HG03159 (cell line): ENCODE measurements around the gene CXorf58.

Experiments used
- ATAC-seq: cut with Tn5 transposase; IDR thresholded peaks from one replicate; pipeline ENCODE4 v1.9.1; 2021; ENCODE audit warnings: mild to moderate bottlenecking, moderate library complexity; ENCODE audit not compliant: unreplicated experiment

CXorf58 gene

GRCh38 chrX:23900220-23900797 is 7.5 kb upstream of the CXorf58 start:
- ATAC-seq, result no peak

GRCh38 chrX:23901060-23901459 is 6.7 kb upstream of the CXorf58 start:
- ATAC-seq, result no peak

DNA sequence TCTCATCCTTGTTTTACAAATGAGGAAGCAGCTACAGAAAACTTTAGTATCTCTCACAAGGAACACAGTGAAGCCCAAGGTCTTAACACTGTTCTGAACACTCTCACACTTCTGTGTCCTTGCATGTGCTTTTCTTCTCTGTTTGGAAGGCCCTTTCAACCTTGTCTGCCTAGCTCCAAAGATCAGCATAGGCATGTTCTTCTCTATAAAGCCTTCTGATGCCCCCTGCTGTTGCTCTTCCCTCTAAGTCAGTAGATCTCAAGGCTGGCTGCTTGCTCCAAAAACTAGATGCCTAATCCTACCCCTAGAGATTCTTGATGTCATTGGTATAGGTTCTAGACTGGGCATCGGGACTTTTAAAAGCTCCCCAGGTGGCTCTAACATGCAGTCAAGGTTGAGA is 6.0 kb upstream of the CXorf58 start:
- ATAC-seq, result peak; percentile 63

DNA sequence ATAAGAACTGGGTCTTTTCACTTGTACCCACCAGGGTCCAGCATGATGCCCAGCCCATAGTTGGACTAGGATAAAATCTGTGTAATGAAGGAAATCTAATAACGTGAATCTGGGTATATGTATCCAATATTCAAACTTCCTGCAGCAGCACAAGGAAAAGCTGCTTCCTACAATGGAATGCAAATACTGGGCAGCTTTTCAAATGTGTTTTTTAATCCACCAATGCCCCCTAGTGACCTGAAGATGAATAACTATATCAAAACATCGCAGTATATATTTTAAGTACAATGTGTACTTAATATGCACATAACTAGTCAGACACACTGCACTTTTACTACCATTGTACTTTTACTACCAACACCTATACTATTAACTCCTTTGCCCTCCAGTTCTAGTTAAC is 5.4 kb upstream of the CXorf58 start:
- no peak for ATAC-seq

GRCh38 chrX:23904096-23904495 is 3.7 kb upstream of the CXorf58 start:
- no peak for ATAC-seq

DNA sequence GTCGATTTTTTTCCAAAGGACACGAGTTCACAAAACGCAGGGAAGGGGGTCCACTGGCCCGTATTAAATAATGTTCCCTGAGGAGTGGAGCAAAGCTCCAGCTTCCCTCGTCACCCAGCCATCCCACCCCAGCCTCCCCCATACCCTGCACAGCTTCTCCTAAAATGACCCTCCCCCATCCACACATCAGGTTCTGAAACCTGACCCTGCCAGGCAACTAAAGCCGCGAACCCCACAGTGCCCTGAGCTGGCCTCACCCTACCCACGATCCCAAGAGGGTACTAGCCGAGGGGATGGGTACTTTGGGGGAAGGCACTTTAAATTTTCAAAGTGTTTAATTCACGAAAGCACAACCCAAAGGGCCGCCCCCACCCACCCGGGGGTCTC is 702 bp upstream of the CXorf58 start:
- peak; percentile 0 for ATAC-seq

DNA sequence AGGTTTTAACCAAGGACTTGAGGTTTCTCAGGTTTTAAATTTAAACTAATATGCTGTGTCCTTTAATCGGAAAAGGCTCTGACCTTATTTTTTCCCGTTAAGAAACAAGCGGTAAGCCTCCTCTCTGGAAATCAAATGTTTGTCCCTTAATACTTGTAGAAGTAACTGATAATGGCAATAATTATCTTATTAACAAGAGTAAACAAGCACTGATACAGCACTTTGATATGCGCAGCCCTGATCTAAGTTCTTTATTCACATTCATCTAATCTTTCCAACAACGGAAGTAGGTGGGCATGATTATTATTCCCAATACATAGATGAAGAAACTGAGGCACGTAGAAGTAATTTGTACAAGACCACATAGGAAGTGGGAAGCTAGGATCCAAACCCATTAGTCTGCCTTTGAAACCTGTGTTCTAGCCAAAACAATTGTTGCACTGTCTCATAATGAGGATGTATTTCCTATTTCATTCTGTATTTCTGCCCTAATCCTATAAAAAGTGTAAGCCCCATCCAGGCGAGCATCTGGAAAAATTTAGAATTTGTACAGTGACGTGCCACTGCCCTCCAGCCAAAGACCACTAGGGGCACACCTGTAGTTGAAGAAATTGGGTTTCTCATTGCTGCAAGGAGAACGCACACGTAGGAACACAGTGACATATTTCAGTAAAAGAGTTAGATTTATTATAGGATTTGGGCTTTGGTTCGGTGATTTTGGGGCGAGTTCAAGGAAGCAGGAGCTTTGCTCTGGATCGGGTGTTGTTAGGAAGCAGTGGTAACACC is 606 bp downstream of the CXorf58 start:
- no peak for ATAC-seq

DNA sequence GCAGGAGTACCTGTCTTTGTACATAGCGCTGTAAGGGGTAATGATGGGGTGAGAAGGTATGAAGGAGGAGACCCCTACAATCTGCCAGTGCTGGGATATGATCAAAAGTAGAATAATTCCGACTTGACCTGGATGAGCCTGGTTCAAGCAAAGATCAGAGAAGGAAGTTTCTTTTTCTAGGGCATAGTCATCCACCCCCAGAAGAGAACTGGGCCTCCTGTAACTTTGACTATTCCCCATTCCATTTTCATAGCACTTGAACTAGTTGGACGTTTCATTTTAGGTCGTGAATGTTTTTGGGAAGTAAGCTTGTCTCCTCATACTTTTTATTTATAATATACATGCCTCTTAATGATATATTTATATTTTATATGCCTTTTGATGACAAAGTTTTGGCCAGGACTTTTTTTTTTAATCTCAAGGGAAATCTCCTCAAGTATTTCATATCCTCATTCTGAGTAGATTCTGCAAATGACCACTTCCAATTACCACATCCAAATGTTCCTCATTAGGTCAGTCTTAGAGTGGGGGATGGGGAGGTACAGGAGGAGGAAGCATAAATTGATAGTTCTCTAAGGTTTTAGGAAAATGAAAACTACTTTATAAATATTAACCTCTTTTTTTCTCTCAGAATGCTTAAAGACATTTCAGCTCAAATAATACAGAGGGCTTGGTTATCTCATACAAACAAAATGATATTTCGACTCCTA is 3.5 kb downstream of the CXorf58 start:
- ATAC-seq, result no peak

DNA sequence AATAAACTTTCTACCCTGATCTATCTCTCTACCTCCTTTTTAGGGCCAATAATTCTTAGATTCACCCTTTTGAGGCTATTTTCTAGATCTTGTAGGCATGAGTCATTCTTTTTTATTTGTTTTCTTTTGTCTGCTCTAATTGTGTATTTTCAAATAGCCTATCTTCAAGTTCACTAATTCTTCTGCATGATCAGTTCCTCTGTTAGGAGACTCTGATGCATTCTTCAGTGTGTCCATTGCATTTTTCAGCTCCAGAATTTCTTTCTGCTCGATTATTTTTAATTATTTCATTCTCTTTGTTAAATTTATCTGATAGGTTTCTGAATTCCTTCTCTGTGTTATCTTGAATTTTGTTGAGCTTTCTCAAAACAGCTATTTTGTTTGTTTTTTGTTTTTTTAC is 11.3 kb downstream of the CXorf58 start:
- ATAC-seq, result no peak

GRCh38 chrX:23919706-23920320 is 12.0 kb downstream of the CXorf58 start:
- no peak for ATAC-seq

DNA sequence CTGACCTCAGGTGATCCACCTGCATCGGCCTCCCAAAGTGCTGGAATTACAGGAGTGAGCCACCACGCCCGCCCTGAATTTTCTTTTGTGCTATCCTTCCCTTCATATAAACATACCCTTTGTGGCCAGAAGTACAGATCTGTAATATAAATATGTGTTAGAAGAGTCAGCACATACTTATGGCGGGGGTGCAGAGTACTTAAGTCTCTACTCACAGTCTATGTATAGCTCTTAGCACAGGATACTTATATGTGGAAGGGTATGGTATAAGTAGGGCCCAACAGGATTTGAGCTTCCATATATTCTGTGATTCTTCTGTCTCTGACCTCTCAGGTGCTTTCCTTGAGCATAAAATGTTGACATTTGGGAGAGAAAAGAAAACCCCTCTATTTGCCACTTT is 18.2 kb downstream of the CXorf58 start:
- ATAC-seq, result no peak

- no peak for ATAC-seq
These were observed 23.2 kb downstream of the CXorf58 start for GRCh38 chrX:23930894-23931604.

DNA sequence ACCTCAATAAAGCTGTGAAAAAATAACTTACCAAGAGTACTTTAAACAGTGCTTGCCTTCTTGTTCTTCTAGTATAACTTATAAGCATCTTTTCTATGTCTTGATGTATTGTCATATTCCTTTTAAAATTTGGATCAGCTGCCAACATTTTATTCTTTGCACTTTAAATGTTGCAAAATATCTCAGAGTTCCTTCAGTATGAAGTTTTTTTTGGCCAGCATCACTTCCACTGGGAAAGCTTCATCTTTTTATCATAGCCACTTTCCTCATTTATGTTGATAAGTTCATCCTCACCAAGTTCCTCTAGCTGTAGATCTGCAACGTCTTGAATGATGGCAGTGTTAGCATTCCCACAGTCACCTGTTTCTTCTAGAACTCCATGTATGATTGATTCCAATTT is 24.2 kb downstream of the CXorf58 start:
- no peak for ATAC-seq

GRCh38 chrX:23935106-23935505 is 27.3 kb downstream of the CXorf58 start:
- ATAC-seq, result no peak

GRCh38 chrX:23936180-23936579 is 28.4 kb downstream of the CXorf58 start:
- ATAC-seq, result no peak

DNA sequence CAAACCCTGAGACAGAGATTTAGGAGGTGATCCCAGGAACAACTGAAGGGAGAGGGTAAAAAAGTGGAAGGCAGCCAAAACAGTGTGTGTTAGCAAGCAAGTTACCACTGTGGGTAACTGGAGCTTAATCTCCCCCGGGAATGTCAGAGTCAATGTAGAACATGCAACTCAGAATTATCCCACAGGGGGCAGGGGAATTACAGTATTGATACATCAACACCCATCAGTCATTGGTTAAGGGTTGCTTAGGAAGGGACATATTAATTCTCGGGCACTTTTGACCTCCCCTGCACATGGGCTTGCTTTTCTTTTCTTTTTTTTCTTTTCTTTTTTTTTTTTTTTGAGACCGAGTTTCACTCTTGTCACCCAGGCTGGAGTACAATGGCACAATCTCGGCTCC is 29.3 kb downstream of the CXorf58 start:
- no peak for ATAC-seq

GRCh38 chrX:23938690-23939089 is 30.9 kb downstream of the CXorf58 start:
- no peak for ATAC-seq

DNA sequence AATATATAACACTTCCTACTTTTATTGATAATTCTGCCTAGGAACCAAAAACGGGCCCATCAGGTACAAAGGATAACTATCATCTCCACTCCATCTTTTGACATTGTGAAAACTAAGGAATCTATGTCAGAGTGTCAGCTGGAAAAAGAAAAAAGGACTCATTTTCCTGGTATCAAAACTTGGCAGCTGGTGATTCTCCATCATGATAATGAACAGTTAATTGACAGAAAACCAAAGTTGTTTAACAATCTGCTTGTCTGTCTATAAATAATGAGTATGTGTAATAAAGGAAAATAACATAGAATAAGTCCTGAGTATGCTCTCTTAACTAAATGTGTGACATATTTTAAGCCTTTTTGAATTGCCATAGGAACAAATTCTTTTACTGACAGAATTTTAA is 31.4 kb downstream of the CXorf58 start:
- ATAC-seq, result no peak

- ATAC-seq, result no peak
These were observed 36.4 kb downstream of the CXorf58 start for GRCh38 chrX:23944234-23944633.

- no peak for ATAC-seq
These were observed 37.4 kb downstream of the CXorf58 start for GRCh38 chrX:23945206-23945605.

GRCh38 chrX:23952391-23952790 is 44.6 kb downstream of the CXorf58 start:
- ATAC-seq, result no peak
